ENCODE results near the gene GAPT. TPM values are rescaled to one million over a fixed set of nuclear protein-coding genes. Genes with fewer than 3 reads are reported as not detected.

GAPT gene
- total RNA-seq: not detected in 2 replicates

GRCh38 chr5:58491216-58491892 is at the start of gene GAPT:
GAPT (plus strand) TSS chr5:58491435; CDS start chr5:58494537, 3,102 bp downstream.

GRCh38 chr5:58460002-58460731 is 31.1 kb upstream of the GAPT start, which contains the start of gene PLK2:
PLK2 (minus strand) TSS chr5:58460086; CDS start chr5:58459959, 127 bp downstream.

Other genes with a start within 250 kb of the GAPT start
- gene PLK2, start 31.3 kb upstream of the GAPT start, total RNA-seq: 247 and 302 TPM in 2 replicates
- gene RAB3C, start 91.6 kb downstream of the GAPT start, total RNA-seq: 0.27 and 1.4 TPM in 2 replicates